Stimulated activated naive B cell treated with anti-CD40 and anti-IgM and Interleukin-4, amounts not matched to agents 10 μg/mL and 1 μg/mL and 100 μg/mL, for 72 hours (primary cell): ENCODE measurements around the gene RNASE11.
"Not testable (repeated sequence)": the region's sequence is repeated elsewhere in the genome, so short reads cannot be mapped to it uniquely, and the experiment has no call there.

ENCODE experiments used
- ATAC-seq, 2 donors: fragments of 150-1000 bp; cut with Tn5 transposase; replicated peaks; 2 replicates each; pipeline ENCODE4 v1.10.0; 2021; ENCODE audit warnings: moderate library complexity in 1 of 2
- DNase-seq: peaks from one replicate; pipeline ENCODE4 v3.0.0; 2021
- H3K27ac Mint-ChIP-seq: one replicate; pipeline ENCODE4 v1.8.0; 2022; ENCODE audit warnings: mild to moderate bottlenecking, mixed read lengths
- H3K27me3 Mint-ChIP-seq, 2 donors: one replicate each; pipeline ENCODE4 v1.8.0; 2022; ENCODE audit warnings: mixed read lengths in 2 of 2
- H3K36me3 Mint-ChIP-seq, 2 donors: one replicate each; pipeline ENCODE4 v1.8.0; 2022; ENCODE audit warnings: mixed read lengths in 2 of 2, mild to moderate bottlenecking in 1 of 2
- H3K4me1 Mint-ChIP-seq, 2 donors: one replicate each; pipeline ENCODE4 v1.8.0; 2022; ENCODE audit warnings: mixed read lengths in 2 of 2, mild to moderate bottlenecking in 1 of 2
- H3K4me3 Mint-ChIP-seq, 2 donors: one replicate each; pipeline ENCODE4 v1.8.0; 2022; ENCODE audit warnings: mild to moderate bottlenecking in 2 of 2, mixed read lengths in 2 of 2, moderate library complexity in 1 of 2
- H3K9me3 Mint-ChIP-seq, 2 donors: one replicate each; pipeline ENCODE4 v1.8.0; 2022; ENCODE audit warnings: mixed read lengths in 2 of 2, mild to moderate bottlenecking in 1 of 2

RNASE11 gene

GRCh38 chr14:20578784-20579502, 8.9 kb downstream of the RNASE11 start:
- ATAC-seq = no peak
- Mint-ChIP-seq H3K36me3 (no peaks in the 10 kb centered on the region), H3K27ac (no peak overlapping the region), H3K27me3 (peaks cover 0 to 5% of the 10 kb centered on the region in 2 donors), H3K4me1 (peaks cover 0 to 2% of the 10 kb centered on the region in 2 donors), H3K4me3 (no peak overlapping the region), H3K9me3 (no peaks in the 10 kb centered on the region)
- DNase-seq = no peak

- H3K36me3 Mint-ChIP-seq = no peaks in the 10 kb centered on the region
- peaks cover 0 to 5% of the 10 kb centered on the region in 2 donors for H3K27me3 Mint-ChIP-seq
- H3K27ac Mint-ChIP-seq = no peak overlapping the region
- no peak overlapping the region for H3K4me3 Mint-ChIP-seq
- no peak for DNase-seq
- H3K4me1 Mint-ChIP-seq = peaks cover 0 to 2% of the 10 kb centered on the region in 2 donors
- no peak for ATAC-seq
- H3K9me3 Mint-ChIP-seq = no peaks in the 10 kb centered on the region
Observed at GRCh38 chr14:20578325-20578724, 9.5 kb downstream of the RNASE11 start.

- not testable (repeated sequence) for ATAC-seq, H3K4me1 Mint-ChIP-seq, H3K9me3 Mint-ChIP-seq, H3K27ac Mint-ChIP-seq, DNase-seq, H3K4me3 Mint-ChIP-seq, H3K36me3 Mint-ChIP-seq
- H3K27me3 Mint-ChIP-seq = peaks cover 0 to 14% of the 10 kb centered on the region in 2 donors
Observed at GRCh38 chr14:20572382-20572990, 15.3 kb downstream of the RNASE11 start.

DNA sequence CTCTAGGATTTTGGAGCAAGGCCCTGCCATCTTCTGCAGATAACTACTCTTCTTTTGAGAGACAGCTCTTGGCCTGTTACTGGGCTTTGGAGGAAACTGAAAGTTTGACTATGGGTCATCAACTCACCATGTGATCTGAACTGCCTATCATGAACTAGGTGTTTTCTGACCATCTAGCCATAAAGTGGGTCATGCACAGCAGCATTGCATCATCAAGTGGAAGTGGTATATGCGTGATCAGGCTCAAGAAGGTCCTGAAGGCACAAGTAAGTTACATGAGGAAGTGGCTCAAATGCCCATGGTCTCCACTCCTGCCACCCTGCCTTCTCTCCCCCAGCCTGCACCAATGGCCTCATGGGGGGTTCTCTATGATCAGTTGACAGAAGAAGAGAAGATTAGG, 17.1 kb downstream of the RNASE11 start:
- H3K27ac Mint-ChIP-seq, ATAC-seq, H3K9me3 Mint-ChIP-seq, DNase-seq, H3K36me3 Mint-ChIP-seq, H3K4me1 Mint-ChIP-seq, H3K4me3 Mint-ChIP-seq: not testable (repeated sequence)
- H3K27me3 Mint-ChIP-seq = peaks cover 0 to 14% of the 10 kb centered on the region in 2 donors

GRCh38 chr14:20569865-20570264, 17.9 kb downstream of the RNASE11 start:
- H3K4me3 Mint-ChIP-seq, ATAC-seq: not testable (repeated sequence)

DNA sequence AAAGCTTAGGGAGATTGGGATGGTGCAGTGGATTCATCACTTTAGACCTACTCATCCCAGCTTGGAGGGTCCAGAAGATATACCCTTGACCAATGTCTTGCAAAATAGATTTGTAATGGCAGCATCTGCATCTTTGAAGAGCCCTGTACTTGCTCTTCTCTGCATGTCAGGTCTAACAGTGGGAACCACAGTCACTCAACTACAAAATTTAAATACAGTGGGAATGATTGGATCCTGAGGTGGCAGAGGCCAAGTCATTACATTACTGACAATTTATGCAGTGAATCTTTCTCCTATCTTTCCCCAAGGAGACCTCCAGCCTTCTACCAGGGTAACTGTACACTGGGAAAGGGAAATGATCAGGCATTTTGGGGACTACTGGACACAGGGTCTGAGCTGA, 18.7 kb downstream of the RNASE11 start:
- no peak for DNase-seq
- H3K27me3 Mint-ChIP-seq = peaks cover 0 to 9% of the 10 kb centered on the region in 2 donors
- no peak overlapping the region for H3K4me3 Mint-ChIP-seq
- peaks cover 0 to 6% of the 10 kb centered on the region in 2 donors for H3K36me3 Mint-ChIP-seq
- peaks cover 5 to 8% of the 10 kb centered on the region in 2 donors for H3K9me3 Mint-ChIP-seq
- no peak overlapping the region for H3K27ac Mint-ChIP-seq
- H3K4me1 Mint-ChIP-seq = no peaks in the 10 kb centered on the region
- no peak for ATAC-seq

More at GRCh38 chr14:20569865-20570264, 17.9 kb downstream of the RNASE11 start:
- H3K27ac Mint-ChIP-seq, H3K9me3 Mint-ChIP-seq, DNase-seq, H3K36me3 Mint-ChIP-seq, H3K4me1 Mint-ChIP-seq: not testable (repeated sequence)
- peaks cover 0 to 14% of the 10 kb centered on the region in 2 donors for H3K27me3 Mint-ChIP-seq

GRCh38 chr14:20568393-20568792, 19.4 kb downstream of the RNASE11 start:
- Mint-ChIP-seq H3K36me3 (peaks cover 0 to 6% of the 10 kb centered on the region in 2 donors), H3K4me3 (no peak overlapping the region), H3K27ac (no peak overlapping the region), H3K9me3 (peaks cover 5 to 8% of the 10 kb centered on the region in 2 donors), H3K27me3 (peaks cover 0 to 9% of the 10 kb centered on the region in 2 donors), H3K4me1 (no peaks in the 10 kb centered on the region)
- ATAC-seq = no peak
- DNase-seq = no peak

DNA sequence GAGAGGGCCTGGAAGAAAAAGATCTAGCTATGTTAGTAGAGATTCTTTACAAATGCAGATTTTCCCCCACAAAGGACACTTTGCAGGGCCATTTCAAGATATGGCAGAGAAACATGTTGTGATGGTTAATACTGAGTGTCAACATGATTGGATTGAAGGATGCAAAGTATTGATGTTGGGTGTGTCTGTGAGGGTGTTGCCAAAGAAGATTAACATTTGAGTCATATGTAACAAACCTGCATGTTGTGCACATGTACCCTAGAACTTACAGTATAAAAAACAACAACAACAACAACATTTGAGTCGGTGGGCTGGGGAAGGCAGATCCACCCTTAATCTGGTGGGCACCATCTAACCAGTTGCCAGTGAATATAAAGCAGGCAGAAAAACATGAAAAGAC, 20.6 kb downstream of the RNASE11 start:
- not testable (repeated sequence) for H3K36me3 Mint-ChIP-seq, DNase-seq, H3K4me3 Mint-ChIP-seq, ATAC-seq, H3K27ac Mint-ChIP-seq, H3K4me1 Mint-ChIP-seq, H3K9me3 Mint-ChIP-seq, H3K27me3 Mint-ChIP-seq

DNA sequence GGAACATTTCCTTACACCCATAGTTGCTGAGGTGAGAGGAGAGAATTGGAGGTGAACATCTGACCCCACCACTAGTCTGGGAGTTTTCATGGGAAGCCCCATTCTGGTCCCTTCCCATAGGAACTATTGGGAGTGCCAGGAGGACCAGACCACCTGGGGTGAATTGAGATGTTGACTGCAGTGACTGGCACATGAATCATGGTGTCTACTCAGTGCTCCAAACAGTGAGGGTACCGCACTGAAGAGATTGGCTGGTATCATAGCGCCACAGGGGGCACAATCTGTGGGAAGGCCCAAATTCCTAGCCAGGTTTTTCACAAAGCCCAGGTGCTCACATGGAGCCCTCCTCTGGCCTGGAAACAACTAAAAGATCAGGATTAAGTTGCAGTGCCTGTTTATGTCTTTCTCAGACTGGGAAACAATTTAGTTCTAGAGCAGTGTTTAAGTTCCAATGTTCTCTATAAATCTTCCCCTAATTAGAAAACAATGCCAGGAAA, 23.3 kb downstream of the RNASE11 start:
- Mint-ChIP-seq H3K27ac (no peak overlapping the region), H3K36me3 (peaks cover 0 to 6% of the 10 kb centered on the region in 2 donors), H3K4me3 (no peak overlapping the region), H3K4me1 (no peaks in the 10 kb centered on the region), H3K9me3 (peaks cover 5 to 8% of the 10 kb centered on the region in 2 donors), H3K27me3 (no peaks in the 10 kb centered on the region)
- DNase-seq (no peak), ATAC-seq (no peak)

- Mint-ChIP-seq H3K4me3 (no peak overlapping the region), H3K27ac (no peak overlapping the region), H3K4me1 (no peaks in the 10 kb centered on the region), H3K27me3 (no peaks in the 10 kb centered on the region), H3K36me3 (peaks cover 0 to 6% of the 10 kb centered on the region in 2 donors), H3K9me3 (peaks cover 5 to 8% of the 10 kb centered on the region in 2 donors)
- DNase-seq (no peak), ATAC-seq (no peak)
Observed at GRCh38 chr14:20563971-20564370, 23.8 kb downstream of the RNASE11 start.

- no peaks in the 10 kb centered on the region for H3K9me3 Mint-ChIP-seq
- no peak for ATAC-seq
- H3K36me3 Mint-ChIP-seq = no peaks in the 10 kb centered on the region
Observed at GRCh38 chr14:20560961-20561360, 26.8 kb downstream of the RNASE11 start, which contains the start of gene RNASE9. RNASE9 (minus strand) TSS chr14:20561047.

GRCh38 chr14:20559461-20559904, 28.3 kb downstream of the RNASE11 start:
- no peak overlapping the region for H3K27ac Mint-ChIP-seq
- no peak for DNase-seq
- peaks cover 0 to 10% of the 10 kb centered on the region in 2 donors for H3K27me3 Mint-ChIP-seq
- no peaks in the 10 kb centered on the region for H3K9me3 Mint-ChIP-seq
- H3K4me1 Mint-ChIP-seq = no peaks in the 10 kb centered on the region
- no peaks in the 10 kb centered on the region for H3K36me3 Mint-ChIP-seq
- ATAC-seq = no peak
- H3K4me3 Mint-ChIP-seq = no peak overlapping the region

More at GRCh38 chr14:20560961-20561360, 26.8 kb downstream of the RNASE11 start, which contains the start of gene RNASE9:
- Mint-ChIP-seq H3K27ac (no peak within 1 kb of the TSS), H3K27me3 (peaks cover 0 to 10% of the 10 kb centered on the region in 2 donors), H3K4me1 (no peaks in the 10 kb centered on the region), H3K4me3 (no peak within 1 kb of the TSS)
- DNase-seq = no peak

DNA sequence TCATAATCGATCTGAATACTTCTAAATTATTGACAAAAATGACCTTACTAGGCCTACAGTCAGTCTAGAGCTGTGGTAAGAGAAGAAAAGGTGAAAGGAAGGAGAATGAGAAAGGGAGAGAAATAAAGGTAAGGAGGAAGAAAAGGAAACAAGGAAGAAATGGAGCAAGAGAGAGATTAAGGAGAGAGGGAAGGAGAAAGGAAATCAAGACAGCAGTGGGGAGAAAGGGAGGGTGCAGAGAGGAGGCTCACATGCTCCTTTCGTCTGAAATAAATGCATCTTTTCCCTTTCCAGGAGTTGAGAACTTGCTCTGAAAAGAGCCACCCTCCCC, 30.6 kb downstream of the RNASE11 start:
- ATAC-seq (no peak), DNase-seq (no peak)
- H3K4me1 Mint-ChIP-seq = no peaks in the 10 kb centered on the region
- H3K36me3 Mint-ChIP-seq = no peaks in the 10 kb centered on the region
- H3K9me3 Mint-ChIP-seq = no peaks in the 10 kb centered on the region
- no peak overlapping the region for H3K4me3 Mint-ChIP-seq
- peaks cover 0 to 10% of the 10 kb centered on the region in 2 donors for H3K27me3 Mint-ChIP-seq
- H3K27ac Mint-ChIP-seq = no peak overlapping the region

GRCh38 chr14:20556500-20557211, 31.1 kb downstream of the RNASE11 start:
- DNase-seq = no peak
- Mint-ChIP-seq H3K4me1 (no peaks in the 10 kb centered on the region), H3K4me3 (no peak overlapping the region), H3K9me3 (no peaks in the 10 kb centered on the region), H3K36me3 (no peaks in the 10 kb centered on the region), H3K27me3 (peaks cover 0 to 10% of the 10 kb centered on the region in 2 donors), H3K27ac (no peak overlapping the region)
- no peak for ATAC-seq
